Naive thymus-derived CD4-positive, alpha-beta T cell (primary cell): Measurements from ENCODE around the gene MC2R. TPM values are rescaled to one million over a fixed set of nuclear protein-coding genes. Genes with fewer than 3 reads are reported as not detected.

Experiments used
- ATAC-seq: fragments of 150-1000 bp; cut with Tn5 transposase; 2 replicates; pipeline ENCODE4 v1.10.0; 2021; ENCODE audit warnings: mild to moderate bottlenecking, moderate library complexity
- CTCF ChIA-PET: fragments of 350-600 bp; sonication (Branson Sonifier 250); formaldehyde crosslinking; loops from one replicate; lab custom pipeline; 2021; ENCODE audit warnings: antibody characterized with exemption; lab: Charles Lee
- POLR2A ChIA-PET: fragments of 350-600 bp; sonication (Branson Sonifier 250); formaldehyde crosslinking; loops from one replicate; lab custom pipeline; 2021; ENCODE audit warnings: antibody characterized with exemption, inconsistent platforms; lab: Charles Lee
- DNase-seq, 9 donors: peaks; one replicate each; pipeline versions ENCODE4 v3.0.0 to v3.0.0-alpha.2; 2020 to 2022; ENCODE audit warnings: mixed read lengths in 1 of 9
- H3K27ac ChIP-seq: one replicate; pipeline ENCODE4 v1.7.0; 2013; ENCODE audit warnings: mild to moderate bottlenecking, low read depth, low read length, moderate library complexity
- H3K27me3 ChIP-seq, 2 donors: one replicate each; pipeline ENCODE4 v1.7.0; 2013; ENCODE audit warnings: low read length in 2 of 2, mild to moderate bottlenecking in 2 of 2, moderate library complexity in 2 of 2; ENCODE audit not compliant: control insufficient read depth in 2 of 2, insufficient read depth in 2 of 2
- H3K36me3 ChIP-seq, 3 experiments: 1 replicate in 2 of 3; 2 replicates in 1 of 3; pipeline ENCODE4 v1.7.0; 2013; ENCODE audit warnings: low read length in 3 of 3, mild to moderate bottlenecking in 3 of 3, moderate library complexity in 1 of 3; ENCODE audit not compliant: insufficient read depth in 3 of 3, control insufficient read depth in 2 of 3
- H3K4me1 ChIP-seq, 2 donors: one replicate each; pipeline ENCODE4 v1.7.0; 2013; ENCODE audit warnings: low read length in 2 of 2, mild to moderate bottlenecking in 2 of 2, moderate library complexity in 1 of 2; ENCODE audit not compliant: control insufficient read depth in 2 of 2, insufficient read depth in 2 of 2
- H3K4me3 ChIP-seq: 2 replicates; pipeline ENCODE4 v1.7.0; 2013; ENCODE audit warnings: mild to moderate bottlenecking, low read length
- H3K9me3 ChIP-seq, 3 experiments: 1 replicate in 2 of 3; 2 replicates in 1 of 3; pipeline ENCODE4 v1.7.0; 2013; ENCODE audit warnings: low read length in 3 of 3; ENCODE audit not compliant: control insufficient read depth in 2 of 3
- H3K27ac Mint-ChIP-seq, 9 donors: one replicate each; pipeline ENCODE4 v1.8.0; 2020 to 2022; ENCODE audit warnings: mixed read lengths in 9 of 9, mild to moderate bottlenecking in 8 of 9, moderate library complexity in 5 of 9, inconsistent platforms in 2 of 9
- H3K27me3 Mint-ChIP-seq, 5 donors: one replicate each; pipeline ENCODE4 v1.8.0; 2021 to 2022; ENCODE audit warnings: mixed read lengths in 5 of 5, mild to moderate bottlenecking in 1 of 5
- H3K36me3 Mint-ChIP-seq, 5 donors: one replicate each; pipeline ENCODE4 v1.8.0; 2020 to 2022; ENCODE audit warnings: mixed read lengths in 5 of 5, mild to moderate bottlenecking in 3 of 5, inconsistent platforms in 1 of 5
- H3K4me1 Mint-ChIP-seq, 7 donors: one replicate each; pipeline ENCODE4 v1.8.0; 2020 to 2022; ENCODE audit warnings: mixed read lengths in 7 of 7, mild to moderate bottlenecking in 3 of 7, inconsistent platforms in 1 of 7
- H3K4me3 Mint-ChIP-seq, 10 donors: one replicate each; pipeline ENCODE4 v1.8.0; 2020 to 2022; ENCODE audit warnings: mild to moderate bottlenecking in 10 of 10, mixed read lengths in 10 of 10, moderate library complexity in 6 of 10, inconsistent platforms in 2 of 10
- H3K9me3 Mint-ChIP-seq, 11 donors: one replicate each; pipeline ENCODE4 v1.8.0; 2020 to 2022; ENCODE audit warnings: mixed read lengths in 11 of 11, mild to moderate bottlenecking in 4 of 11, inconsistent platforms in 1 of 11, moderate library complexity in 1 of 11
- intact Hi-C, 2 donors: fragments of 100-400 bp; cut with micrococcal nuclease; formaldehyde crosslinking; loops; one replicate each; pipeline ENCODE4 v1.15.1; 2023
- polyA plus RNA-seq, 2 donors: library from polyadenylated mRNA; unstranded; fragments of 300-500 nt; fragmentation: Illumina TruSeq; gene quantifications; one replicate each; pipeline ENCODE4 v1.2.3, GENCODE V29; 2021
- total RNA-seq, 6 experiments: library from RNA in 5 of 6; stranded (reverse) in 5 of 6; gene quantifications; 1 replicate in 5 of 6; 2 replicates in 1 of 6; pipeline ENCODE4 v1.2.3 and lab custom pipeline; 2021 to 2026

MC2R gene
- total RNA-seq: not detected
- polyA plus RNA-seq: not detected
- total RNA-seq (lab: John Stamatoyannopoulos, UW): not detected

- Histone ChIP-seq H3K27ac (no peak within 1 kb of the TSS), H3K4me1 (no peaks in the 10 kb centered on the region), H3K9me3 (no peaks in the 10 kb centered on the region), H3K36me3 (no peaks in the 10 kb centered on the region), H3K27me3 (no peaks in the 10 kb centered on the region), H3K4me3 (no peak within 1 kb of the TSS)
- H3K4me3 Mint-ChIP-seq: no peak within 1 kb of the TSS
- intact Hi-C loops: no loop called here
- peaks cover 0 to 11% (median 0%) of the 10 kb centered on the region in 5 donors for H3K27me3 Mint-ChIP-seq
- H3K27ac Mint-ChIP-seq: peak within 1 kb of the TSS in 1 of 9 donors; percentile 26
- ChIA-PET POLR2A (no interaction called here), CTCF (no interaction called here)
- ATAC-seq (no peak), DNase-seq (no peak)
- H3K36me3 Mint-ChIP-seq: no peaks in the 10 kb centered on the region
- H3K4me1 Mint-ChIP-seq: no peaks in the 10 kb centered on the region
- no peaks in the 10 kb centered on the region for H3K9me3 Mint-ChIP-seq
Observed at GRCh38 chr18:13915391-13915790, at the start of gene MC2R. Gene MC2R (minus strand): TSS chr18:13915536. CDS start chr18:13885518, 30,018 bp downstream.

GRCh38 chr18:13945811-13946210 lies 30.5 kb upstream of the MC2R start:
- Histone ChIP-seq H3K9me3 (no peaks in the 10 kb centered on the region), H3K36me3 (no peaks in the 10 kb centered on the region), H3K4me3 (no peak overlapping the region), H3K27ac (no peak overlapping the region), H3K4me1 (no peaks in the 10 kb centered on the region), H3K27me3 (no peaks in the 10 kb centered on the region)
- Mint-ChIP-seq H3K27ac (no peak overlapping the region), H3K4me3 (no peak overlapping the region), H3K9me3 (peaks cover 0 to 38% (median 7%) of the 10 kb centered on the region in 11 donors), H3K36me3 (peaks cover 0 to 10% (median 0%) of the 10 kb centered on the region in 5 donors), H3K4me1 (peaks cover 0 to 2% (median 0%) of the 10 kb centered on the region in 7 donors), H3K27me3 (peaks cover 0 to 10% (median 0%) of the 10 kb centered on the region in 5 donors)
- ChIA-PET CTCF (no interaction called here), POLR2A (no interaction called here)
- intact Hi-C loops: no loop called here
- ATAC-seq: no peak
- DNase-seq: no peak

- CTCF ChIA-PET: no interaction called here
- intact Hi-C loops: no loop called here
- POLR2A ChIA-PET: no interaction called here
- peaks cover 0 to 3% (median 0%) of the 10 kb centered on the region in 7 donors for H3K4me1 Mint-ChIP-seq
- Histone ChIP-seq H3K9me3 (no peaks in the 10 kb centered on the region), H3K27ac (no peak overlapping the region), H3K27me3 (no peaks in the 10 kb centered on the region), H3K4me1 (no peaks in the 10 kb centered on the region), H3K36me3 (no peaks in the 10 kb centered on the region), H3K4me3 (no peak overlapping the region)
- H3K27me3 Mint-ChIP-seq: peaks cover 0 to 7% (median 0%) of the 10 kb centered on the region in 5 donors
- peaks cover 0 to 32% (median 8%) of the 10 kb centered on the region in 11 donors for H3K9me3 Mint-ChIP-seq
- DNase-seq (no peak), ATAC-seq (no peak)
- peaks cover 0 to 10% (median 0%) of the 10 kb centered on the region in 5 donors for H3K36me3 Mint-ChIP-seq
- no peak overlapping the region for H3K27ac Mint-ChIP-seq
- H3K4me3 Mint-ChIP-seq: no peak overlapping the region
Observed at GRCh38 chr18:13943338-13943737, 28.0 kb upstream of the MC2R start.

GRCh38 chr18:13940326-13940725 lies 25.0 kb upstream of the MC2R start:
- ChIA-PET CTCF (no interaction called here), POLR2A (no interaction called here)
- Histone ChIP-seq H3K9me3 (no peaks in the 10 kb centered on the region), H3K27ac (no peak overlapping the region), H3K4me3 (no peak overlapping the region), H3K4me1 (no peaks in the 10 kb centered on the region), H3K36me3 (no peaks in the 10 kb centered on the region), H3K27me3 (no peaks in the 10 kb centered on the region)
- Mint-ChIP-seq H3K4me1 (peaks cover 0 to 2% (median 0%) of the 10 kb centered on the region in 7 donors), H3K27ac (no peak overlapping the region), H3K27me3 (peaks cover 0 to 7% (median 0%) of the 10 kb centered on the region in 5 donors), H3K36me3 (peaks cover 0 to 4% (median 0%) of the 10 kb centered on the region in 5 donors), H3K4me3 (no peak overlapping the region), H3K9me3 (peaks cover 0 to 13% (median 3%) of the 10 kb centered on the region in 11 donors)
- ATAC-seq: no peak
- intact Hi-C loops: no loop called here
- no peak for DNase-seq

GRCh38 chr18:13934676-13935075 lies 19.3 kb upstream of the MC2R start:
- ATAC-seq (no peak), DNase-seq (no peak)
- H3K9me3 ChIP-seq: peaks cover 0 to under 1% (median 0%) of the 10 kb centered on the region in 3 experiments
- Mint-ChIP-seq H3K27ac (no peak overlapping the region), H3K36me3 (peaks cover 0 to 1% (median 0%) of the 10 kb centered on the region in 5 donors), H3K27me3 (peaks cover 0 to 8% (median 2%) of the 10 kb centered on the region in 5 donors), H3K4me3 (no peak overlapping the region), H3K4me1 (no peaks in the 10 kb centered on the region), H3K9me3 (peaks cover 0 to 6% (median 2%) of the 10 kb centered on the region in 11 donors)
- ChIA-PET POLR2A (no interaction called here), CTCF (no interaction called here)
- H3K36me3 ChIP-seq: no peaks in the 10 kb centered on the region
- intact Hi-C loops: no loop called here
- no peaks in the 10 kb centered on the region for H3K27me3 ChIP-seq
- no peaks in the 10 kb centered on the region for H3K4me1 ChIP-seq
- H3K27ac ChIP-seq: no peak overlapping the region
- no peak overlapping the region for H3K4me3 ChIP-seq

GRCh38 chr18:13934058-13934457 lies 18.7 kb upstream of the MC2R start:
- DNase-seq (no peak), ATAC-seq (no peak)
- H3K4me1 Mint-ChIP-seq: no peaks in the 10 kb centered on the region
- H3K36me3 Mint-ChIP-seq: peaks cover 0 to 6% (median 0%) of the 10 kb centered on the region in 5 donors
- no peaks in the 10 kb centered on the region for H3K36me3 ChIP-seq
- H3K9me3 Mint-ChIP-seq: peaks cover 0 to 12% (median 7%) of the 10 kb centered on the region in 11 donors
- CTCF ChIA-PET: no interaction called here
- H3K27me3 ChIP-seq: no peaks in the 10 kb centered on the region
- H3K27ac ChIP-seq: no peak overlapping the region
- peaks cover 0 to 8% (median 3%) of the 10 kb centered on the region in 5 donors for H3K27me3 Mint-ChIP-seq
- no peak overlapping the region for H3K4me3 Mint-ChIP-seq
- peaks cover 0 to 7% (median 0%) of the 10 kb centered on the region in 3 experiments for H3K9me3 ChIP-seq
- no peak overlapping the region for H3K27ac Mint-ChIP-seq
- intact Hi-C loops: no loop called here
- POLR2A ChIA-PET: no interaction called here
- H3K4me3 ChIP-seq: no peak overlapping the region
- H3K4me1 ChIP-seq: no peaks in the 10 kb centered on the region
